Activated naive CD4-positive, alpha-beta T cell treated with anti-CD3 and anti-CD28 coated beads for 36 hours (primary cell): Measurements from ENCODE around the gene NEB. TPM values are rescaled to one million over a fixed set of nuclear protein-coding genes. Genes with fewer than 3 reads are reported as not detected.
"Not testable (repeated sequence)": the region's sequence is repeated elsewhere in the genome, so short reads cannot be mapped to it uniquely, and the experiment has no call there.

Source experiments
- CTCF ChIA-PET: fragments of 350-600 bp; sonication (Branson Sonifier 250); formaldehyde crosslinking; loops from one replicate; lab custom pipeline; 2021; ENCODE audit warnings: antibody characterized with exemption; lab: Charles Lee
- DNase-seq: peaks from one replicate; pipeline ENCODE4 v3.0.0-alpha.2; 2020
- H3K27ac Mint-ChIP-seq: one replicate; pipeline ENCODE4 v1.8.0; 2021; ENCODE audit warnings: mild to moderate bottlenecking, mixed read lengths
- H3K27me3 Mint-ChIP-seq: one replicate; pipeline ENCODE4 v1.8.0; 2021; ENCODE audit warnings: low read depth, mixed read lengths
- H3K36me3 Mint-ChIP-seq: one replicate; pipeline ENCODE4 v1.8.0; 2021; ENCODE audit warnings: low read depth, mixed read lengths
- H3K4me1 Mint-ChIP-seq: one replicate; pipeline ENCODE4 v1.8.0; 2021; ENCODE audit warnings: low read depth, mixed read lengths
- H3K4me3 Mint-ChIP-seq: one replicate; pipeline ENCODE4 v1.8.0; 2021; ENCODE audit warnings: mild to moderate bottlenecking, moderate library complexity, mixed read lengths
- H3K9me3 Mint-ChIP-seq: one replicate; pipeline ENCODE4 v1.8.0; 2021; ENCODE audit warnings: mixed read lengths
- intact Hi-C: fragments of 100-400 bp; cut with micrococcal nuclease; formaldehyde crosslinking; loops from one replicate; pipeline ENCODE4 v1.15.1; 2023
- total RNA-seq, 2 experiments: library from RNA; stranded (reverse); gene quantifications; one replicate each; pipeline ENCODE4 v1.2.3, GENCODE V29; 2021

Gene NEB
- total RNA-seq, 2 experiments from 2014 or later: 0.14 to 0.22 TPM

DNA sequence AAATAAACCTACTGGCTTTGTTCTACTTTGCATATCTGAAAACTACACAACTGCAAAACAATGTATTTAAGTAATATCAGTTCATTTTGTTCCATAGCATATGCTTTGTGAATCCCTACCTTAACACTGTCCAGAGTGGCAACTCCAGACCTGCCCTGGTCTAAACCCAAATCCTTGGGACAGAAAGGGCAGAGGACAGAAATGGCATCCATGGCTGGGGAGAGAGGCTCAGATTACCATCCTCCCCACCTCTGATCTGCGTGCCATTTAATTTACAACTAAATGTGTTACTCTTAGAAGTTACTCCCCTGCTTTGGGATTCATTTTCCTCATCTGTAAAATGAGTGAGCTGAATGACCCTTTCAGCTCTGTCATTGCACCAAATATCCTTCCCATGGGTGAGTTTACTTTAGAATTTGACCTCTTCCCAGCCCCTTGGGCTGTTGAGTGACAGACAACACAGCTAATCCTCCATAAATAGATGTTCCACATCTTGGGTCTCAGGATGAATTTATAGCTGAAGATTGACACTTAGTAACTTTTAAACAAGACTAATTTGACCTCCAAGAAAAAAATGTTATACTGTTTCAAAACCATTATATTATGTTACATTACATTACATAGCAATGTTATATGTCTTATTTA, 20.1 kb upstream of the NEB start:
- no peaks in the 10 kb centered on the region for H3K36me3 Mint-ChIP-seq
- H3K4me3 Mint-ChIP-seq: no peak overlapping the region
- no peaks in the 10 kb centered on the region for H3K27me3 Mint-ChIP-seq
- CTCF ChIA-PET: interaction anchor here (0.6 kb wide), 1 partner anchor 187 kb away, joined by 3 read pairs; no protein-coding TSS in a partner anchor
- no peak for DNase-seq
- intact Hi-C loops: no loop called here
- no peak overlapping the region for H3K27ac Mint-ChIP-seq
- no peaks in the 10 kb centered on the region for H3K9me3 Mint-ChIP-seq
- no peaks in the 10 kb centered on the region for H3K4me1 Mint-ChIP-seq

DNA sequence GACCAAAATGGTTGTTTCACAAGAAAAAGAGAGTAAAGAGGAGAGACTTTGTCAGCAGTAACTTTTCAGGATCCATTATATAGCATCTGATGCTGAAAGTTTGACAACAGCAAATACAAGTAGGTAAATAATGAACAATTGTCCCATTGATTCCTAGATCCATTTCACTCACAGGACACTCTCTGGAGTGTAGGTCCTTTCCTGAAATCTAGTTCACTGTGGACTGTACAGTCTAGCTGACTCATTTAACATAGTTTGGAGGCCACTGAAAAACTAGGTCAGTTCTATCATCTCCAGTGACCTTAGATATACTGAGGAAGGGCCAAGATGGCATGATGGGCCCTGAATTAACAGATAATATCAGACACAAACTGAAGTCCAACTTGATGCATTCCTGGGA, 19.3 kb upstream of the NEB start:
- DNase-seq: no peak
- Mint-ChIP-seq H3K27me3 (no peaks in the 10 kb centered on the region), H3K27ac (no peak overlapping the region), H3K9me3 (peaks cover 1% of the 10 kb centered on the region), H3K36me3 (no peaks in the 10 kb centered on the region), H3K4me3 (no peak overlapping the region), H3K4me1 (no peaks in the 10 kb centered on the region)
- CTCF ChIA-PET: no interaction called here
- intact Hi-C loops: no loop called here

DNA sequence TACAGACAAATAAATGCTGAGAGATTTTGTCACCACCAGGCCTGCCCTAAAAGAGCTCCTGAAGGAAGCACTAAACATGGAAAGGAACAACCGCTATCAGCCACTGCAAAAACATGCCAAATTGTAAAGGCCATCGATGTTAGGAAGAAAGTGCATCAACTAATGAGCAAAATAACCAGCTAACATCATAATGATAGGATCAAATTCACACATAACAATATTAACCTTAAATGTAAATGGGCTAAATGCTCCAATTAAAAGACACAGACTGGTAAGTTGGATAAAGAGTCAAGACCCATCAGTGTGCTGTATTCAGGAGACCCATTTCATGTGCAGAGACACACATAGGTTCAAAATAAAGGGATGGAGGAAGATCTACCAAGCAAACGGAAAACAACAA, 11.0 kb upstream of the NEB start:
- CTCF ChIA-PET: interaction anchor here (0.7 kb wide), 1 partner anchor 26 kb away, joined by 4 read pairs; no protein-coding TSS in a partner anchor
- DNase-seq, intact Hi-C loops, H3K27ac Mint-ChIP-seq, H3K27me3 Mint-ChIP-seq, H3K4me1 Mint-ChIP-seq, H3K9me3 Mint-ChIP-seq, H3K4me3 Mint-ChIP-seq: not testable (repeated sequence)
- peaks cover 17% of the 10 kb centered on the region for H3K36me3 Mint-ChIP-seq

DNA sequence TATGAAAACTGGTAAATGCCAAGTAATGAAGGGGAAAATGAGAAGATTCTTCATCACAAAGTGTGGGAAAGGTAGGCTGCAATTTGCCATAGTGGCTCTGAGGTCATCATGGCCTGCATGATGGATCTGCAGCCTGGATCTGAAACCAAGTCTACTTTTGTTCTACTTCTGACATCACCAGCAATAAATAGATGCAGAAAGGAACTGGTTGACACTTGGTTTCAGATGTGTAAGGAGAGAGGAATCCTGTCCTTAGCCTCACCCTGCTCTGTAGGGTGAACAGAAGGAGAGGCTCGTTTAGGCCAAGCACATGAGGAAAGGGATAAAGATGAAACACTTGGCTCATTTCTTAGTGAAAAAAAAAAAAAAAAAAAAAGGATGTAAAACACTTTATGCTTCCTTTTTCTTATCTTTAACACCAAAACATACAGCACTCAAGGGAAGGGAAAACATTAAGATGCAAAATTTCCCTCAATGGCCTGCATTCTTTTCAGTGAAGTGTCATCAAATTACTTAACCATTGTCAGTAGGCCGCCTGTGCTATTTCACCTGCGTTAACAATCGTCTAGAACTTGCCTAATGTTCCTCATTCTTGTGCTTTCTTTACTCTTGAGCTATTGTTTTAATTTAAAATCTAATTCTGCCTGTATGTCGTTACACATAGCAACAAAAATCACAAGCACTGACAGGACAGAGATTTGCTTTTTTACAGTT, 3.9 kb downstream of the NEB start:
- CTCF ChIA-PET: no interaction called here
- intact Hi-C loops: no loop called here
- Mint-ChIP-seq H3K4me1 (peaks cover 5% of the 10 kb centered on the region), H3K27ac (no peak overlapping the region), H3K27me3 (no peaks in the 10 kb centered on the region), H3K36me3 (no peaks in the 10 kb centered on the region), H3K4me3 (no peak overlapping the region), H3K9me3 (no peaks in the 10 kb centered on the region)
- DNase-seq: no peak

DNA sequence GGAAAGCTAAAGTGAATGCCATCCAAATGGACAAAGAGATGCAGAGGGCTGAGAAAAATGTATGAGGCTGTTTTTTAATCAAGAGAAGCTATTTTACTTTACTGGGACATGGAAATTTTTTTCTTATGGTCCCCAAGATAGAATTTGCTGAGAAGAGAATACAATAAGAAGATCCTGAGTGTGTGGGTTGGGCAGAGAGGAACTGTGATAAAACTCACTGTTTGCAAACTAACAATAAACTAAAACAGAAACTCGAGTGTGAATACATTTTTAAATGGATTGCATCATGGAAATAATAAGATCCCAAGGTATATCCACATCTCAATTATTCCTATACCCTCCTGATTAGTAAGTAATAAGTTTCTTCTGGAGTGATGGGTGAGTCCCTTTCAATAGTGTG, 4.4 kb downstream of the NEB start:
- DNase-seq: no peak
- H3K4me1 Mint-ChIP-seq: peaks cover 5% of the 10 kb centered on the region
- H3K4me3 Mint-ChIP-seq: no peak overlapping the region
- no peak overlapping the region for H3K27ac Mint-ChIP-seq
- H3K27me3 Mint-ChIP-seq: no peaks in the 10 kb centered on the region
- H3K9me3 Mint-ChIP-seq: no peaks in the 10 kb centered on the region
- intact Hi-C loops: no loop called here
- CTCF ChIA-PET: no interaction called here
- no peaks in the 10 kb centered on the region for H3K36me3 Mint-ChIP-seq

DNA sequence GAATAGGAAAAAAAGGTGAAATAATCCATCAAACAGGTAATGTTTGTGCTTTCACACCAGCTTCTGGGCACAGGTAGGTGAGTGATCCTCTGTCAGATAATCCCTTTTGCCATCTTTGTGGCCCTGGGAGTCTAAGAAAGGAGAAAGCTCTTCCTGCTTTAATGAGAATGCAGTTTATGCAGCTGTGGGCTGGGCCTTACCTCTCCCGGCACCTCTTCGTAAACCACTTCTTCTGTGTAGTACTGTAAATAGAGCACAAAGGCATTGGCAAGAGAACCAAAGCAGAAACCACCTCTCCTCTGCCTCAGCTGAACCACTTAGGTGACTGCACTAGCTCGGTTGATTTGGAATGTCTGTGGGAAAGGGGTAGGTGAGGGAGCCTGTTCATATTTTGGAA, 4.9 kb downstream of the NEB start:
- Mint-ChIP-seq H3K9me3 (no peaks in the 10 kb centered on the region), H3K27me3 (no peaks in the 10 kb centered on the region), H3K36me3 (no peaks in the 10 kb centered on the region), H3K4me1 (peaks cover 5% of the 10 kb centered on the region), H3K4me3 (no peak overlapping the region), H3K27ac (no peak overlapping the region)
- intact Hi-C loops: no loop called here
- DNase-seq: no peak
- CTCF ChIA-PET: no interaction called here

DNA sequence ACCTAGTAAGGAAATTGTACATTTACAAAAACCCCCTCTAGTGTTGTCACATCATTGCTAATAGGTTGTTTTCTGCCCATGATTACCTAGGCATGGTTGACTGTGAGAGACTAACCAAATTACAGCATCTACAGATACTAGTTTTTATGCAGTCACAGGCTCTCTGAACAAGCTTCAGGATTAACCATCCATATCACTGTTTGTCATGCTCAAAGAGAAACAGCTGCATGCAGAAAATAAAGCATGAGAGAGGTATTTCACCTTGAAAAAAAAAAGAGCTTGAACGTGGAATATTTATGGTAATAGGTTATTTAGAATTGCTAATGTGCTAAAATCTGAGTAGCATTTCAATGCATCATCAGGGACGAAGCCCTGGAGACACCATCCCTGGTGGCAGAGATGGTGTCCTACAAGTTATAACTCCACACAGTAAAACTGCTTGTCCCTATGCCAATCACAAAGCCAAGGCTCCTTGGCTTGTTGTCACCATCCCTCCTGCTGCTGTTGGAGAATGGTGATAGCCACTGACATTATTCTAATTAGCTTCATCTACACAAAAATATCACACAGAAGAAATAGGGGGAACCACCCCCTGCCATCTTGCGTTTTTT, 5.4 kb downstream of the NEB start:
- Mint-ChIP-seq H3K36me3 (no peaks in the 10 kb centered on the region), H3K27me3 (no peaks in the 10 kb centered on the region), H3K4me1 (peaks cover 5% of the 10 kb centered on the region), H3K27ac (no peak overlapping the region), H3K9me3 (no peaks in the 10 kb centered on the region), H3K4me3 (no peak overlapping the region)
- intact Hi-C loops: no loop called here
- no peak for DNase-seq
- CTCF ChIA-PET: no interaction called here

DNA sequence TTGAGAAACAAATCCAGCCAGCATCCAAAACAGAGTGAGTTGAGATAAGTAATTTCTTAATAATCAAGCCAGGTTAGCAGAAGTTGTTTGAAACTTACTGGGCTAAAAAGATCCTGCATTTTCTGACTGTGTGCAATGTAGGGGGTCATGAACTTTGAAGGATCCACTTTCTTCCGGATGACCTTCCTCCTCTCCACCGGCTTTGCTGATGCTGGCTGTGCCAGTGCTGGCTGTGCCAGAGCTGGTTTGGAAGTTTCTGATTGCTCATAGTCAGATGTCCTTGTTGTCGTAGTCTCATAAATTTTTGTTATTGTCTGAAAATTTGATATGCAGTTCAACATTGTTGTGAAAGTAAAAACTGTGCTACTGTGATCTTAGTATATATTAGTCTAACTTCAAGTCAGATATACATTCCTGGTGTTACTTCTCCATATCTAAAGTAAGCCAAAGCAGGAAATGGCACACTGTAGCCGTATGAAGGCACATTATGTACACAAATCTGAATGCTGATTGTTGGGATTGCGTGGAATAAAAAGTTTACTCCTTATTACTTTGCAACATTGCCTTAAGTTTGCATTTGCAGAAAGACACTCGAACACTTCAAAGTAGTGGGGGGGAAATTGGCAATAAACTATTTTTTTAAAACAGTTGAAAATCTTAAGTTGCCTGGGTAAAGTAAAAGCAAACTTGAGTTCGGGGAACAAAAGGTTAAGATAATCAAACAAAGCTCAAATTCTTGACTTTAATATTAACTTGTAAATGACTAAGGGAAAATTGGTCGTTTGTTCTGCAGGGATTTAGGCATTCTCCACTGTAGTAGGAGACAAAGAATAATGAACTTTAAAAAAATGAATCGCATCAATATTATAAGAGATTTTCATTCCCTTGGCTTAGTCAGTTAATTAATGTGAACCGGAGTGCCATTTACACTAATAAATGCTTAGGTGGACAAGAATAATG, 6.4 kb downstream of the NEB start:
- intact Hi-C loops: no loop called here
- H3K4me3 Mint-ChIP-seq: no peak overlapping the region
- H3K27ac Mint-ChIP-seq: no peak overlapping the region
- no peaks in the 10 kb centered on the region for H3K27me3 Mint-ChIP-seq
- H3K36me3 Mint-ChIP-seq: no peaks in the 10 kb centered on the region
- CTCF ChIA-PET: no interaction called here
- peaks cover 5% of the 10 kb centered on the region for H3K4me1 Mint-ChIP-seq
- no peaks in the 10 kb centered on the region for H3K9me3 Mint-ChIP-seq
- DNase-seq: no peak

DNA sequence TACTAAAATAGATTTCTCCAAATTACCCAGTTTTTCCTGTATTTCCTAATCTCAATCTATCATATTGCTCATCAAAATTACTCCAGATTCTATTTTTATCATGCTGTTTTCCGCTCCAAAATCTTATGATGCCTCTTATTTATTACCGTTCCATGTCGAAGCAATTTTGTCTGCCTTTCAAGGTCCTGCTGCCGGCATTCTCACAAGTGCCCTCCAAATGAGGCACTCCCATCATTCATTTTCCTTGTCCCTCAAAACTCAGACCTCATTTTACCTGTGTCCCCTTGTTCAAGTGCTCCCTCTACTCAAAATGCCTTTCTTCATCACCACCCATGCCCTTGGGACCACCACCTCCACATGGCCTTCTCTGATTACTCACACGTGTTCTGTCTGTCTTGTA, 13.1 kb downstream of the NEB start:
- no peaks in the 10 kb centered on the region for H3K9me3 Mint-ChIP-seq
- CTCF ChIA-PET: no interaction called here
- no peak overlapping the region for H3K4me3 Mint-ChIP-seq
- H3K4me1 Mint-ChIP-seq: no peaks in the 10 kb centered on the region
- no peak for DNase-seq
- H3K36me3 Mint-ChIP-seq: no peaks in the 10 kb centered on the region
- H3K27ac Mint-ChIP-seq: no peak overlapping the region
- H3K27me3 Mint-ChIP-seq: no peaks in the 10 kb centered on the region
- intact Hi-C loops: no loop called here

DNA sequence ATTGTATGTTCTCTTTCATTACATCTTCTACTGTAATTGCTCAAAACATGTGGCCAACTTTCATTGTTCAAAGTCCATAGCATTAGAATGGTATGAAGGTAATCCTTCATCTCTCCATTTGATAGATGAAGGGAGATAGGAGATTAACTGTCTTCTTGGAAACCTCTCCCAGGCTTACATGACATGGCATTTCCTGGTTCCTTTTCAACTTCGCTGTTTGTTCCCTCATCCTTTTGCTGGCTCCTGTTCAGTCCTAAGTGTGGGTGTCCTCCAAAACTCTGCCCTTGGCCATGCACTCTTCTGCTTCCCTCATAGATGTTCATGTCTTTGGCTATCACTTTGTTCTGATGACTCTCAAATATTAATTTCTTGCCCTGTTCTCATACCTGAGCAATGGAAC, 13.8 kb downstream of the NEB start:
- DNase-seq: no peak
- intact Hi-C loops: no loop called here
- no peaks in the 10 kb centered on the region for H3K9me3 Mint-ChIP-seq
- no peaks in the 10 kb centered on the region for H3K36me3 Mint-ChIP-seq
- no peak overlapping the region for H3K27ac Mint-ChIP-seq
- CTCF ChIA-PET: no interaction called here
- no peaks in the 10 kb centered on the region for H3K27me3 Mint-ChIP-seq
- H3K4me1 Mint-ChIP-seq: no peaks in the 10 kb centered on the region
- H3K4me3 Mint-ChIP-seq: no peak overlapping the region

DNA sequence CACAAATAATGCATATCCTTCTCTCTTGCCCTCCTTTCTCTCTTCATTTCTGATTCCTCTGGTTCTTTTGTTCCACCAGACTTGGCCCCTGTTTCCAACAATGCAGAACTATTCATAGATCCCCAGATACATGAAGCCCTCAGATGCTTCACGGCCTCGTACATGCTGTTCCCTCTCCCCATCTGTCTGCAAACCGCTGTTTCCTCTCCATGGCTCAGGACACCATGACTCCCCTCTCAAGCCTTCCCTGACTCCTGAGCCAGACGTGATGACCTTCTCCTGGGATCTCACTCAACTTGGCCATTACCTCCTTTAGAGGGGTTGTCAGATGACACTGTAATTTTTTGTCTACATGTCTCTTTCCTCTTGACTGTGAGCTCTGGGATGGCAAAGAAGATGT, 15.5 kb downstream of the NEB start:
- Mint-ChIP-seq H3K4me3 (no peak overlapping the region), H3K36me3 (no peaks in the 10 kb centered on the region), H3K9me3 (no peaks in the 10 kb centered on the region), H3K27me3 (no peaks in the 10 kb centered on the region), H3K27ac (no peak overlapping the region), H3K4me1 (no peaks in the 10 kb centered on the region)
- CTCF ChIA-PET: no interaction called here
- intact Hi-C loops: no loop called here
- no peak for DNase-seq

DNA sequence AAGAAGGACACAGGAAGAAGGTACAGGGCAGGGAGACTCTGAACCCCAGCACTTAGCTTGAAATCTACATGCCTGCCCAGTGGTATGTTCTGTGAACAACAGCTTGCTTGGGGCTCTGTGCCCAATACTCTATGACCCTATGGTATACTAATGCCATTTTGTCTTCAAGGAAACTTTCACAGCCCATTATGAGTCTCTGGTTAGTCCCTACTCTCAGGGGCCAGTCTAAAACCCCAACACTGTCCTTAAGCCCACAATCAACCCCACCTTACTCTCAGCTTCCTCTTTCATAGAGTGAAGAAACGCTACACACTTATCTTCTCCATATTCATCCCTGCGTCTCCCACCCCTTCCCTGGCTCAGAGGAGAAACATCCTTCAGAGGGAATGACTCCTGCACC, 16.0 kb downstream of the NEB start:
- intact Hi-C loops: no loop called here
- H3K9me3 Mint-ChIP-seq: no peaks in the 10 kb centered on the region
- DNase-seq: no peak
- no peaks in the 10 kb centered on the region for H3K4me1 Mint-ChIP-seq
- no peaks in the 10 kb centered on the region for H3K27me3 Mint-ChIP-seq
- CTCF ChIA-PET: no interaction called here
- H3K36me3 Mint-ChIP-seq: no peaks in the 10 kb centered on the region
- H3K4me3 Mint-ChIP-seq: no peak overlapping the region
- H3K27ac Mint-ChIP-seq: no peak overlapping the region
